Measurements from ENCODE around the gene CSHL1. TPM values are rescaled to one million over a fixed set of nuclear protein-coding genes. Genes with fewer than 3 reads are reported as not detected.

The CSHL1 gene
- total and polyA plus RNA-seq, 7 donors = not detected

DNA sequence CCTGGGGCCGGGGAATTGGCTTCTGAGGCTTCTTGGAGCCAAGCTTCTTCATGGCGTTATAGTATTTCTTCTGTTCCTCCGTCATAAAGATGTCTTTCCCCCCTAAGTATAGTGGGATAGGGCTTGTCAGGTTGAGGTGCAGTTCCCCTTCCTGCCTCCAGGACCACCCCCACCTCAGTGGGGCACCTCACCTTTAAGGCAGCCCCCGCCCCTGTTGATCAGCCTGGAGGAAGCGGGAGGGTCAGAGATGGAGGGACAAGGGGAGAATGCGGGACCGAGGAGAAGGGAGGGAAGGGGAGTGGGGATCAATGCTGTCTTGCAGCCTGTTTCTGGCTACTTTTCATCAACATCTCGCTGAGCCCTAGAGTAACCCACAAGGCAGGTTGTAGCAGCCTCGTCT is 32.7 kb upstream of the CSHL1 start:
- H3K27me3 ChIP-seq = no peaks in the 10 kb centered on the region
- intact Hi-C loops (cut with DNase I) = no loop called here
- no peak for DNase-seq

DNA sequence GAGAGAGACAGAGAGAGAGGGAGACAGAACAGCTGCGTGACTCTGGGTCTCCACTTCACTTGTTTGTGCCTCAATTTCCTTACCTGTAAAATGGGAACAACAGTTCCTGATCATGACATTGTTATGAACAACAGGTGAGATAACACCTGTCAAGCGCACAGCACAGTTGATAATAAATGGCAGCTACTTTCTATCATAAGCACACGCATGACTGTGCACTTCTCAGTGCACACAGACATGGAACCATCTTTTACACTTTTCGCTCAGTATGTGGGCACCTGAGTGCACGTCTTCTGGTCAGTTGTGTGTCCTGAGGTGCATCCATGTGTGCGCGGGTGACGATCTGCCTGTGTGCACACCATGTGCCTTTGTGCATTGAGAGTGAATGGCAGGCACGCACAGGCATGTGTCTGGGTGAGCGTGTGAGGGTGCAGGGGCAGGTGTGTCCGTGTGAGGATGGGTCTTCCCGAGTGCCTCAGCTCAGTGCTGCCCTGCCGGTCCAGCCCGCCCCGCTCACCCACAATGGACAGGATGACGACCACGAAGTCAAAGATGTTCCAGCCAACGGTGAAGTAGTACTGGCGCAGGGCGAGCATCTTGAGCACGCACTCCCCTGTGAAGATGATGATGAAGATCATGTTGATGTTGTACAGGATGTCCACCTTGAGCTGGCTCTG is 31.4 kb upstream of the CSHL1 start:
- Histone ChIP-seq H3K4me1 (no peaks in the 10 kb centered on the region), H3K36me3 (no peaks in the 10 kb centered on the region), H3K4me3 (no peak overlapping the region), H3K9me3 (no peaks in the 10 kb centered on the region), H3K27me3 (no peaks in the 10 kb centered on the region), H3K27ac (no peak overlapping the region)
- TF ChIP-seq, protein P1, sequence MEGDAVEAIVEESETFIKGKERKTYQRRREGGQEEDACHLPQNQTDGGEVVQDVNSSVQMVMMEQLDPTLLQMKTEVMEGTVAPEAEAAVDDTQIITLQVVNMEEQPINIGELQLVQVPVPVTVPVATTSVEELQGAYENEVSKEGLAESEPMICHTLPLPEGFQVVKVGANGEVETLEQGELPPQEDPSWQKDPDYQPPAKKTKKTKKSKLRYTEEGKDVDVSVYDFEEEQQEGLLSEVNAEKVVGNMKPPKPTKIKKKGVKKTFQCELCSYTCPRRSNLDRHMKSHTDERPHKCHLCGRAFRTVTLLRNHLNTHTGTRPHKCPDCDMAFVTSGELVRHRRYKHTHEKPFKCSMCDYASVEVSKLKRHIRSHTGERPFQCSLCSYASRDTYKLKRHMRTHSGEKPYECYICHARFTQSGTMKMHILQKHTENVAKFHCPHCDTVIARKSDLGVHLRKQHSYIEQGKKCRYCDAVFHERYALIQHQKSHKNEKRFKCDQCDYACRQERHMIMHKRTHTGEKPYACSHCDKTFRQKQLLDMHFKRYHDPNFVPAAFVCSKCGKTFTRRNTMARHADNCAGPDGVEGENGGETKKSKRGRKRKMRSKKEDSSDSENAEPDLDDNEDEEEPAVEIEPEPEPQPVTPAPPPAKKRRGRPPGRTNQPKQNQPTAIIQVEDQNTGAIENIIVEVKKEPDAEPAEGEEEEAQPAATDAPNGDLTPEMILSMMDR (IDR thresholded peaks at IDR 0.05) = no peak
- TF ChIP-seq POLR2A (IDR thresholded peaks at IDR 0.05) (no peak), POLR2AphosphoS5 (IDR thresholded peaks at IDR 0.05) (no peak), EP300 (IDR thresholded peaks at IDR 0.05) (no peak)
- 93 to 95% methylated on average over 21 of the region's 21 CpGs for WGBS, 2 donors
- no peak for DNase-seq
- intact Hi-C loops (cut with DNase I) = no loop called here

More for the DNA sequence above, 32.7 kb upstream of the CSHL1 start:
- Histone ChIP-seq H3K9me3 (no peaks in the 10 kb centered on the region), H3K4me1 (no peaks in the 10 kb centered on the region), H3K27ac (no peak overlapping the region), H3K4me3 (no peak overlapping the region), H3K36me3 (no peaks in the 10 kb centered on the region)
- TF ChIP-seq POLR2A (IDR thresholded peaks at IDR 0.05) (no peak), EP300 (IDR thresholded peaks at IDR 0.05) (no peak), POLR2AphosphoS5 (IDR thresholded peaks at IDR 0.05) (no peak)
- TF ChIP-seq, protein P1 (IDR thresholded peaks at IDR 0.05) = no peak
- 81 to 82% methylated on average over 9 of the region's 9 CpGs for WGBS, 2 donors

DNA sequence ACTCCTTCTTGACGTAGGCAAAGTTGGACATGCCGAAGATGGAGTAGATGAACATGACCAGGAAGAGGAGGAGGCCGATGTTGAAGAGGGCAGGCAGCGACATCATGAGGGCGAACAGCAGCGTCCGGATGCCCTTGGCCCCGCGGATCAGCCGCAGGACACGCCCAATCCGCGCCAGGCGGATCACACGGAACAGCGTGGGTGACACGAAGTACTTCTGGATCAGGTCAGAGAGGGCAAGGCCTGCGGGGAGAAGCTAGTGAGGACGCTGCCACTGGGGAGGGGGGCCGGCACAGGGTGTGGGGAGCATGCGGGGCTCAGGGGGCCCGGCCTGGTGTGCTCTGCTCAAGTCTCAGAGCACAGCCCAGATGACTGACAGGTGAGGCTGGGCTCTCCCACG is 30.7 kb upstream of the CSHL1 start:
- WGBS, 2 donors = 87 to 93% methylated on average over 23 of the region's 23 CpGs
- no peak for DNase-seq
- no peaks in the 10 kb centered on the region for H3K27me3 ChIP-seq
- no peak overlapping the region for H3K27ac ChIP-seq
- intact Hi-C loops (cut with DNase I) = no loop called here
- H3K36me3 ChIP-seq = no peaks in the 10 kb centered on the region
- no peak overlapping the region for H3K4me3 ChIP-seq
- H3K4me1 ChIP-seq = no peaks in the 10 kb centered on the region
- TF ChIP-seq POLR2A (IDR thresholded peaks at IDR 0.05) = no peak
- no peak for TF ChIP-seq EP300 (IDR thresholded peaks at IDR 0.05)
- H3K9me3 ChIP-seq = no peaks in the 10 kb centered on the region

DNA sequence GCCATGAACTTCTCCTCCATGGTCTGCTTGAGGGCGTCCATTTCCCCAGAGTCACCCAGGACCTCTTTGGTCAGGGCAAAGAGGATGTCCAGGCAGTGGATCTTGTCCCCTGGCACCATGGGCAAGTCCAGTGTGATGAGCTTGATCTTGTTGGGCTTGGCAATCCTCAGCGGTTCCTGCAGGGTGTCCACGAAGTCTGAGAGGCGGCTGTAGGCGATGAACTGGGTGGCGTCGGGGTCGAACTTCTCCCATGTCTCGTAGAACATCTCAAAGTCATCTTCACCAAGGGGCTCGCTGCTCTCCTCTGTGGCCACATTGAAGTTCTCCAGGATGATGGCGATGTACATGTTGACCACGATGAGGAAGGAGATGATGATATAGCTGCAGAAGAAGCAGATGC is 30.1 kb upstream of the CSHL1 start:
- TF ChIP-seq POLR2A (IDR thresholded peaks at IDR 0.05) (no peak), POLR2AphosphoS5 (IDR thresholded peaks at IDR 0.05) (no peak), EP300 (IDR thresholded peaks at IDR 0.05) (no peak)
- TF ChIP-seq, protein P1 (IDR thresholded peaks at IDR 0.05) = no peak
- H3K36me3 ChIP-seq = no peaks in the 10 kb centered on the region
- no peak overlapping the region for H3K4me3 ChIP-seq
- DNase-seq = no peak
- no peaks in the 10 kb centered on the region for H3K4me1 ChIP-seq
- WGBS, 2 donors = 94 to 96% methylated on average over 12 of the region's 12 CpGs
- H3K27me3 ChIP-seq = no peaks in the 10 kb centered on the region
- H3K9me3 ChIP-seq = no peaks in the 10 kb centered on the region
- no peak overlapping the region for H3K27ac ChIP-seq
- intact Hi-C loops (cut with DNase I) = no loop called here

DNA sequence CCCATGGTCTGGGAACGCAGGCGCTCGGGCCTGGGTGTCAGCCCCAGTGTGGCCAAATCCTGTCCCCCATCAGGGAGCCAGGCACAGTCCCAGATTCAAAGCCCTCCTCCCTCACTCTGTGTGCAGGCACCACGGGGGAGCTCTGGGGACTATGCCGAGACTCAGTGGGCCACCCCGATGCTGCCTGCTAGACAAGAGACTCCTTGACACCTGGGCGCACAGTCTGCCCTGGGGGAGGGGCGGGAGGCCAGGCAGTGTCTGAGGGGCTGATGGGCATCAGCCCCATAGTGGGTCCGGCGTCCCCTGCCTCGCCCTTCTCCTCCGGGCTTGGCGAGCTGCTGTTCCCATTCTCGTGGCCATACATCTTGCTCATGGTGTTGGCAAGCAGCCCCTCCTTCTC is 29.5 kb upstream of the CSHL1 start:
- Histone ChIP-seq H3K36me3 (no peaks in the 10 kb centered on the region), H3K9me3 (no peaks in the 10 kb centered on the region), H3K4me3 (no peak overlapping the region), H3K4me1 (no peaks in the 10 kb centered on the region), H3K27ac (no peak overlapping the region), H3K27me3 (no peaks in the 10 kb centered on the region)
- WGBS, 2 donors = 96 to 97% methylated on average over 14 of the region's 14 CpGs
- TF ChIP-seq EP300 (IDR thresholded peaks at IDR 0.05) (no peak), POLR2A (IDR thresholded peaks at IDR 0.05) (no peak), POLR2AphosphoS5 (IDR thresholded peaks at IDR 0.05) (no peak)
- TF ChIP-seq, protein P1 (IDR thresholded peaks at IDR 0.05) = no peak
- intact Hi-C loops (cut with DNase I) = no loop called here
- DNase-seq = no peak

Data from sigmoid colon (tissue), 7 donors.